Esophagus (tissue), 2 donors: ENCODE measurements around the gene FRMD4A. TPM values are rescaled to one million over a fixed set of nuclear protein-coding genes. Genes with fewer than 3 reads are reported as not detected.
"Not testable (repeated sequence)": the region's sequence is repeated elsewhere in the genome, so short reads cannot be mapped to it uniquely, and the experiment has no call there.

Source experiments
- H3K27ac ChIP-seq, 2 donors: one replicate each; pipeline ENCODE4 v1.5.1; 2013; ENCODE audit warnings: low read depth in 2 of 2, mild to moderate bottlenecking in 2 of 2, inconsistent platforms in 1 of 2, low read length in 1 of 2, moderate library complexity in 1 of 2
- H3K27me3 ChIP-seq, 2 donors: one replicate each; pipeline ENCODE4 v1.6.1; 2013; ENCODE audit warnings: low read length in 2 of 2, control low read depth in 1 of 2, mild to moderate bottlenecking in 1 of 2; ENCODE audit not compliant: insufficient read depth in 2 of 2, control insufficient read depth in 1 of 2
- H3K36me3 ChIP-seq, 2 donors: one replicate each; pipeline ENCODE4 v1.6.1; 2013; ENCODE audit warnings: low read length in 1 of 2; ENCODE audit not compliant: control insufficient read depth in 2 of 2, insufficient read depth in 2 of 2
- H3K4me1 ChIP-seq, 2 donors: one replicate each; pipeline ENCODE4 v1.6.1; 2013; ENCODE audit warnings: low read length in 1 of 2; ENCODE audit not compliant: control insufficient read depth in 2 of 2, insufficient read depth in 2 of 2
- H3K4me3 ChIP-seq, 2 donors: one replicate each; pipeline ENCODE4 v1.5.1; 2013; ENCODE audit warnings: low read length in 2 of 2, mild to moderate bottlenecking in 2 of 2, low read depth in 1 of 2, moderate library complexity in 1 of 2
- H3K9me3 ChIP-seq, 2 donors: one replicate each; pipeline ENCODE4 v1.6.1; 2013; ENCODE audit warnings: mild to moderate bottlenecking in 2 of 2, low read depth in 1 of 2, low read length in 1 of 2, moderate library complexity in 1 of 2; ENCODE audit not compliant: control insufficient read depth in 2 of 2, insufficient read depth in 1 of 2
- WGBS, 2 donors: extraction: QIAGEN DNeasy Blood & Tissue Kit; methylation state at CpG; one replicate each; pipeline ENCODE4 v1.1.7; 2013; 5-methylcytosine and 5-hydroxymethylcytosine counted together
- polyA plus RNA-seq, 2 donors: library from polyadenylated mRNA; stranded (reverse); fragments of 200-250 nt; gene quantifications; one replicate each; pipeline ENCODE4 v1.2.3, GENCODE V29; 2013
- donor health status: healthy with polysubstance abuse.
- donor health status: Bipolar disorder and iron deficiency.

FRMD4A gene
- polyA plus RNA-seq, 2 donors: 9.3 to 12.6 TPM

GRCh38 chr10:14253079-14253478 lies 77.6 kb downstream of the FRMD4A start:
- H3K4me1 ChIP-seq: no peaks in the 10 kb centered on the region
- no peaks in the 10 kb centered on the region for H3K27me3 ChIP-seq
- no peaks in the 10 kb centered on the region for H3K9me3 ChIP-seq
- H3K36me3 ChIP-seq: no peaks in the 10 kb centered on the region
- WGBS, 2 donors: 52 to 58% methylated on average over 3 of the region's 3 CpGs
- no peak overlapping the region for H3K27ac ChIP-seq
- no peak overlapping the region for H3K4me3 ChIP-seq

- no peaks in the 10 kb centered on the region for H3K36me3 ChIP-seq
- H3K9me3 ChIP-seq: no peaks in the 10 kb centered on the region
- WGBS, 2 donors: 77 to 84% methylated on average over 2 of the region's 2 CpGs
- peaks cover 0 to 3% of the 10 kb centered on the region in 2 donors for H3K4me1 ChIP-seq
- no peak overlapping the region for H3K4me3 ChIP-seq
- H3K27ac ChIP-seq: no peak overlapping the region
- no peaks in the 10 kb centered on the region for H3K27me3 ChIP-seq
Measured at GRCh38 chr10:14250496-14251076, 80.1 kb downstream of the FRMD4A start.

- Histone ChIP-seq H3K36me3 (no peaks in the 10 kb centered on the region), H3K9me3 (no peaks in the 10 kb centered on the region), H3K27ac (no peak overlapping the region), H3K4me3 (no peak overlapping the region), H3K27me3 (no peaks in the 10 kb centered on the region), H3K4me1 (peaks cover 0 to 3% of the 10 kb centered on the region in 2 donors)
- WGBS, 2 donors: 36 to 54% methylated on average over 9 of the region's 9 CpGs
Measured at GRCh38 chr10:14247377-14248116, 83.2 kb downstream of the FRMD4A start.

- no peaks in the 10 kb centered on the region for H3K36me3 ChIP-seq
- no peak overlapping the region for H3K4me3 ChIP-seq
- no peaks in the 10 kb centered on the region for H3K27me3 ChIP-seq
- 82 to 90% methylated on average over 3 of the region's 3 CpGs for WGBS, 2 donors
- peaks cover 0 to 3% of the 10 kb centered on the region in 2 donors for H3K4me1 ChIP-seq
- H3K27ac ChIP-seq: no peak overlapping the region
- no peaks in the 10 kb centered on the region for H3K9me3 ChIP-seq
Measured at GRCh38 chr10:14244801-14245211, 85.9 kb downstream of the FRMD4A start.

- H3K4me1 ChIP-seq: peaks cover 0 to 3% of the 10 kb centered on the region in 2 donors
- no peak overlapping the region for H3K27ac ChIP-seq
- H3K4me3 ChIP-seq: no peak overlapping the region
- WGBS, 2 donors: 62 to 65% methylated on average over 3 of the region's 3 CpGs
- no peaks in the 10 kb centered on the region for H3K36me3 ChIP-seq
- H3K9me3 ChIP-seq: no peaks in the 10 kb centered on the region
- H3K27me3 ChIP-seq: no peaks in the 10 kb centered on the region
Measured at GRCh38 chr10:14244147-14244546, 86.6 kb downstream of the FRMD4A start.

GRCh38 chr10:14243221-14243620 lies 87.5 kb downstream of the FRMD4A start:
- no peaks in the 10 kb centered on the region for H3K9me3 ChIP-seq
- peaks cover 0 to 3% of the 10 kb centered on the region in 2 donors for H3K4me1 ChIP-seq
- H3K27ac ChIP-seq: no peak overlapping the region
- H3K27me3 ChIP-seq: no peaks in the 10 kb centered on the region
- H3K4me3 ChIP-seq: no peak overlapping the region
- WGBS, 2 donors: 87 to 90% methylated on average over 6 of the region's 6 CpGs
- no peaks in the 10 kb centered on the region for H3K36me3 ChIP-seq

- Histone ChIP-seq H3K4me1 (peaks cover 0 to 3% of the 10 kb centered on the region in 2 donors), H3K36me3 (no peaks in the 10 kb centered on the region), H3K27me3 (no peaks in the 10 kb centered on the region), H3K4me3 (no peak overlapping the region), H3K9me3 (no peaks in the 10 kb centered on the region), H3K27ac (no peak overlapping the region)
- WGBS, 2 donors: 52 to 60% methylated on average over 1 of the region's 1 CpG
Measured at GRCh38 chr10:14241196-14241595, 89.5 kb downstream of the FRMD4A start.

GRCh38 chr10:14240253-14241189 lies 90.2 kb downstream of the FRMD4A start:
- Histone ChIP-seq H3K27me3 (no peaks in the 10 kb centered on the region), H3K9me3 (no peaks in the 10 kb centered on the region)
- 55% methylated on average over 13 of the region's 13 CpGs for WGBS, 2 donors

GRCh38 chr10:14238659-14239058 lies 92.1 kb downstream of the FRMD4A start:
- not testable (repeated sequence) for H3K27me3 ChIP-seq, H3K36me3 ChIP-seq, H3K27ac ChIP-seq, H3K9me3 ChIP-seq, H3K4me3 ChIP-seq, H3K4me1 ChIP-seq
- 89 to 91% methylated on average over 3 of the region's 3 CpGs for WGBS, 2 donors

More at GRCh38 chr10:14240253-14241189, 90.2 kb downstream of the FRMD4A start:
- H3K4me1 ChIP-seq: peaks cover 0 to under 1% of the 10 kb centered on the region in 2 donors
- no peak overlapping the region for H3K4me3 ChIP-seq
- H3K36me3 ChIP-seq: no peaks in the 10 kb centered on the region
- H3K27ac ChIP-seq: no peak overlapping the region
